ENCODE data around the gene RGS3.
"Not testable (repeated sequence)": the region's sequence is repeated elsewhere in the genome, so short reads cannot be mapped to it uniquely, and the experiment has no call there.

RGS3 gene

DNA sequence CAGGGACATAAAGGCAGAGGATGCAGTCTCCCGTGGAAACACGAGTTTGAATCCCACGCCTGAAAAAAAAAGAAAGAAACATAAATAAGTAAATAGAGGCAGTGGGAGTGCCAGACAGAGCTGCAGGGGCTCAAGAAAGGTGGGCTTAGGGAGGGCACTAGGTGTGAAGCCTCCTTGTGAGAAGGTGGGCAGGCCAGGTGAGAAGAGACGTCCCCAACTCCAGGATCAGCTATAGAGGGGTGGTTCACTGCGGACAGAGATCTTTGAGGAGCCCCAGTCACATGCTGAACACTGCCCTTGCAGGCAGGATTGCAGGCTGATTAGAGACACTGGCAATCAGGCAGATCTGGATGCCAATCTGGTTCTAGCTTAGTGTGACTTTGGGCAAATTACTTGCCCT is 172.1 kb downstream of the RGS3 start:
- DNase-seq (ENCODE audit: low read depth) = no peak

DNA sequence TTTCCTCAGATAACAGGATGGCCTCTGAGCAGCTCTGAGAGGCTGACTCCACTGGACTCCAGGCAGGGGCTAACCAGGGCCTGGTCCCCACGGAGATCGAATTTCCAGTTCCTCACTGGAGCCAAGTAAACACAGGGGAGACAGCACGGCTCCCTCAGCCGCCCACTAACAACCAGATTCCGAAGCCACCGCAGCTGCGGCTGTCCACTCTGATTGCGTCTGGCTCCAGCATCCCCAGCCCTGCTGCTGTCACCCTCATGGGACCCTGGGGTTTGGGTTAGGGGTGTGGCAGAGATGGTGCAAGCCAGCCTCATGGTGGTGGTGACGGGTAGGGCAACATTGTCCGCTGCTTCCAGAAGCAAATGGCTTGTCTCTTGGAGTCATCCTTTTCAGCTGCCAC is 172.6 kb downstream of the RGS3 start:
- DNase-seq (ENCODE audit: low read depth) = no peak

DNA sequence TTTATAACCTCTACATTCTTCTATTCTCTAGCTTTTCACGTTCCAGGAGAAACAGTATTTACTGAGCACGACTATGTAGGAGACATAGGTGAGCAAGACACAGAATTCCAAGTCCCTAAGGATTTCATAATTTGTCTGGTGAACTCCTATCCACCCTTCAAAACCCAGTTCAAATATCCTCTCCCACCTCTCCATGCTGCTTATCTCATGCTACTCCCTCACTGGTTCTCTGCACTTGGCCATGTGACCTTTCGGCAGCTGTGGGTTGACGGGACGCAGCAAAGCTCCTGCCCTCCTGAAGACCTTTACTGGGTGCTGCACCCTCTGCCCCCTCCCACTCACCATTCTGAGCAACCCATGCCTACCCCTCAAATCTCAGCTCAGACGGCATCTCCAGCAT is 173.2 kb downstream of the RGS3 start:
- DNase-seq (ENCODE audit: low read depth) = no peak

DNA sequence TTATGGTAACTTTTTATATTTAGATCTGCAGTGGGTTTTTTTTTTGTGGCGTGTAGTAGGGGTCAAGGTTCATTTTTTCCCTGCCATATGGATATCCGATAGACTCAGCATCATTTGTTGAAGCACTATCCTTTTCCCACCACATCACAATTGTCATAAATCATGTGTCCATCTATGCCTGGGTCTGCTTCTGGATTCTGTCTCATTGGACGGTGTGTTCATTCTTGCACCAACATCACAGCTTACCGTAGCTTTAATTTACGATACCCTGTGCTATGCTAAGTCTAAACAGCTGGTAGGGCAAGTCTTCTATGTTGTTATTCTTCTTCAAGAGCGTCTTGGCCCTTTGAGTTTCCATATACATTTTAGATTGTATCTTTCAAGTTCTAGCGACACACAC is 175.0 kb downstream of the RGS3 start:
- no peak for DNase-seq (ENCODE audit: low read depth)

DNA sequence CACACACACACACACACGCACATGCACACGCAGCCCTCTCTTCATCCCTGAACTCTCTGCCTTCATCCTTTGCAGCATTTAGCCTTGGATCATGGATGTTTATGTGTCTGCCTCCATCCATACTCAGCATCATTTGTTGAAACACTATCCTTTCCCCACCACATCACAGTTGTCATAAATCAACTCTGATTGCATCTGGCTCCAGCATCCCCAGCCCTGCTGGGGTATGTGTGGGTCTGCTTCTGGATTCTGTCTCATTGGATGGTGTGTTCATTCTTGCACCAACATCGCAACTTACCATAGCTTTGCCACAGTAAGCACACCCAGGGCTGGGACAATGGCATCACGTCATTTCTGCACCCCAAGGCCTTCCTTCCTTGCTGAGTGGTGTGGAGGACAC is 175.4 kb downstream of the RGS3 start:
- DNase-seq (ENCODE audit: low read depth) = no peak

DNA sequence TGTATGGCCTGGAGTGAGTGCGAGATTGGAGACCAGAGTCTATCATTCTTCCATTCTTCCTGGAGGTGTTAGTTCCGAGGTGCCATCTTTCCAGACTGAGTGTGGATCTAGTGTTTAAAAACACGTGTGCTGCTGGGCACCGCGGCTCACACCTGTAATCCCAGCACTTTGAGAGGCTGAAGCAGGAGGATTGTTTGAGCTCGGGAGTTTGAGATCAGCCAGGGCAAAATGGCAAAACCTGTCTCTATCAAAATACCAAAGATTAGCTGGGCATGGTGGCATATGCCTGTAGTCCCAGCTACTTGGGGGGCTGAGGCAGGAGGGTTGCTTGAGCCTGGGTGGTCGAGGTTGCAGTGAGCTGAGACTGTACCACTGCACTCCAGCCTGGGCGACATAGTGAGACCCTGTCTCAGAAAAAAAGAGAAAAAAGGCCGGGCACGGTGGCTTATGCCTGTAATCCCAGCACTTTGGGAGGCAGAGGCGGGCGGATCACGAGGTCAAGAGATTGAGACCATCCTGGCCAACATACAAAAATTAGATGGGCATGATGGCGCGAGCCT is 176.0 kb downstream of the RGS3 start:
- DNase-seq (ENCODE audit: low read depth) = not testable (repeated sequence)

GRCh38 chr9:113640418-113640817 is 176.9 kb downstream of the RGS3 start:
- DNase-seq (ENCODE audit: low read depth) = no peak

- no peak for DNase-seq (ENCODE audit: low read depth)
These were observed 177.8 kb downstream of the RGS3 start for GRCh38 chr9:113641100-113641885.

- DNase-seq (ENCODE audit: low read depth) = no peak
These were observed 180.8 kb downstream of the RGS3 start for GRCh38 chr9:113644321-113644720.

- DNase-seq (ENCODE audit: low read depth) = no peak
These were observed 181.9 kb downstream of the RGS3 start for GRCh38 chr9:113645227-113645977.

GRCh38 chr9:113645978-113646253 is 182.4 kb downstream of the RGS3 start:
- DNase-seq (ENCODE audit: low read depth) = no peak

- DNase-seq (ENCODE audit: low read depth) = no peak
These were observed 183.0 kb downstream of the RGS3 start for GRCh38 chr9:113646491-113646890.
